HG03469 (cell line): ENCODE results near the gene IER3IP1.
"Not testable (repeated sequence)": the region's sequence is repeated elsewhere in the genome, so short reads cannot be mapped to it uniquely, and the experiment has no call there.

Experiments used
- ATAC-seq: cut with Tn5 transposase; IDR thresholded peaks from one replicate; pipeline ENCODE4 v1.9.1; 2021; ENCODE audit warnings: mild to moderate bottlenecking, moderate library complexity, moderate number of reproducible peaks; ENCODE audit not compliant: unreplicated experiment

Gene IER3IP1

DNA sequence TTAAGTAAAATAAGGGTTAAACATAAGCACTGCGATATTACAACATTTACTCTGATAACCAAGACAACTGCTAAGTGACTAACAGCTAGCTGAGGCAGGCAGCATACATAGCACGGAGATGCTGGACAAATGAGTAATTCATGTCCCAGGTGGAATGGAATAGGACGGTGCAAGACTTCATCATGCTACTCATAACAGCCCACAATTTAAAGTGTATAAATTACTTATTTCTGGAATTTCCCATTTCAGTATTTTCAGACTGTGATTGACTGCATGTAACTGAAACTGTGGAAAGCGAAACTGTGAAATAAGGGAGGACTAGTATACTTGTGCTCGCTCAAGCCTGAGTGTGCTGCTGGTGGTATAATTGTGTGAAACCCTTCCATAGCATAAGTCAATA is 12.9 kb downstream of the IER3IP1 start:
- ATAC-seq: peak; percentile 72

- no peak for ATAC-seq
These were observed 15.9 kb downstream of the IER3IP1 start for GRCh38 chr18:47160256-47160655.

GRCh38 chr18:47158404-47158803 is 17.8 kb downstream of the IER3IP1 start:
- ATAC-seq: not testable (repeated sequence)

DNA sequence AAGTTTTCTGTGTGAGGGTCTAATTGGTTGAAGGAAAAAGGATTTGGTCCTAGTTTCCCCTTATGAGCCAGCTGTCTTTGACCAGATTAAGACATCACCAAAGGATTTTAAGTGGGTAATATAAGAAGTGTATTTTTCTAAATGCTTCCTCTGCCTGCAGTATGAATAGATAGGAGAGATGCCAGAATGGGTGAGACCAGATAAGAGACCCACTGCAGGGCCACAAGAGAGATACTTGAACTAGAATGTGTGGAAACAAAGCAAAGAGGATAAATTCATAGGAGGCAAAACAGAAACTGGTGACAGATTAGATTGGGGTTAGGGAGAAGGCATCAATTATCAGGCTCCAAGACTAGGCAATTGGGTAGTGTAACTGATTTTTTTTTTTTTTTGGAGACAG is 24.7 kb downstream of the IER3IP1 start:
- no peak for ATAC-seq

DNA sequence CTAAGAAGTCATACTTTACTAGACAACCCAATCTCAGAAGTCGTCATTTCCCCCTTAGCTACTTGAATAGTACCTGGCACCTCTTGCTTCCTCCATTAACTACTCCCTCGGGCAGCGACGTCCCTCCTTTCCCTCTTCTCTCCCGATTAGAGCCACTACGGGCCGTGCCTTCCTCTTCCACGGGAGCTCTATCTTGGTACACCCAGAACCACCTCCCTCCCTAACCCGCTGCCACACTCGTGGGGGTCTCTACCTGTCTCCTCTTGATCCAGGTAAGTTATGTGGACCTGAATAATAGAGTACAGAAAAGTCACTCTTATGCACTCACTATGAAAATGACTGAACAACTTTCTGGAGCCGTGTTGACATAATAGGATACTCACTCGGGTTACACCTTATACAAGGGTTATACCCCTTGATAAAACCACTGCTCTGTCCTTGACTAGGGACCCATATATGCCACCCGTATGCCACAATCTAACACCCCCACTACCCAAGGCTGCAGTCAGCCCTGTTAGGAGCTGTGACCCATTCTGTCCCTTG is 25.3 kb downstream of the IER3IP1 start:
- ATAC-seq: peak; percentile 5

DNA sequence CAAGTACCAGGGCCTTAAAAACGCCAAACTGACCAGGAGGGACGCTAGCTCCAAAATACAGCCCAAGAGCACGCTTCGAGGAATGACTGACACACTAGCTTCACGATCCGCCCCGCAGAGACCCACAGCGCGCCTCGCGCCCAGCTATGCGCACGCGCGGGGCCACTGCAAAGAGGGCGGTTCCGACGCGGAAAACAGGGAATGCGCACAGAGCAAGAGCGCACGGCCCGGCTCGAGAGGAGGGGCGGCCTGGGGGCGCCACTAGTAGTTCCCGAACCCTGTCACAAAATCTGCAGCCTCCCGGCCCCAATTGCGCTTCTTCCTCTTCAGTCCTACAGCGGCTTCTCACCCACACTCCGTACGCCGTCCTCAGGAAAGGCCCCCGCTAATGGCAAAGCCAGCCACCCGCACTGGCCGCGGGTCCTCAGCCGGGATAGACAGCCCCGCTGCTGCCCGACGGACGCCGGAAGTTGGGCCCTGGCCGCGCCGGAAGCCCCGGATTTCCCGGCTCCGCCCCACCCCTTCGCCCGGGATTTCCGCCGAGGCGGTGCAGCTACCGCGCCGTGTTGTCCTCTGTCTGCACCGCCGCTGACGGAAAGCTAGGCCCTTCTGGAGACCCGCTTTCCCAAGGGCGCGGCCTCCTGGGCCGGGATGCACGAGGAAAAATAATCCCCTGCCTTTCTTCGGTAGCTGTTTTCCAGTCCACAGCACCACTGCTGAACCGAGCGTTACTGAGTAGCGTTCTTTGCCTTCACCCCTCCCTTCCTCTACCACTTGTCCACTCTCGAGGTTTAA is 25.9 kb downstream of the IER3IP1 start, which contains the start of gene HDHD2:
TSS of gene HDHD2 (minus strand) at position 472 of the 795 bp plus-strand sequence. CDS start 14,061 bp downstream, outside the sequence.
- ATAC-seq: peak; percentile 72

DNA sequence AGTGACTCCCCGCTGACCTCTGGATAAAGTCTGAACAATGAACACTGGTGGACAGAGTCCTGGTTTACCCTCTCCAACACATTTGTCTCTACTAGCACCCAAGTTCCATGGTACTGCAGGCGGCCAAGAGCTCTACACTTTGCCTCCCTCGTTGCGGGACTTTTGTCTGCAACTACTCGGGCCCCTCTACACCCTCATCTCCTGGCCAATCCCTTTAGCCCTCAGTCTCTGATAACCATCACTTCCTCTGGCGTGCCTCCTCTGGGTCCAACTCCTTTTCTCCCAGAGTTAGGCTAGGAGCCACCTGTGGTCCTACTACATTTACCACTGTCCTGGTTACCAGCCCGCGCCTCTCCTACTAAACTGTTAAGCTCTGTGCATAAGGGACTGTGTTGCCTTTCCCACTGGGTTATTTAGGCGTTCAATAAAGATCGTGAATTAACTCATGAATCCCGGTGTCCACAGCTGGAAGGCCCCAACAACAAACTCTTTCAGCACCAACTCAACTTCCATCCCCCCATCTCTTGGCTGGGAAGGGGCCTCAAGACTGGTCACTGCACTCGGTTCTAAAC is 26.6 kb downstream of the IER3IP1 start:
- ATAC-seq: no peak

DNA sequence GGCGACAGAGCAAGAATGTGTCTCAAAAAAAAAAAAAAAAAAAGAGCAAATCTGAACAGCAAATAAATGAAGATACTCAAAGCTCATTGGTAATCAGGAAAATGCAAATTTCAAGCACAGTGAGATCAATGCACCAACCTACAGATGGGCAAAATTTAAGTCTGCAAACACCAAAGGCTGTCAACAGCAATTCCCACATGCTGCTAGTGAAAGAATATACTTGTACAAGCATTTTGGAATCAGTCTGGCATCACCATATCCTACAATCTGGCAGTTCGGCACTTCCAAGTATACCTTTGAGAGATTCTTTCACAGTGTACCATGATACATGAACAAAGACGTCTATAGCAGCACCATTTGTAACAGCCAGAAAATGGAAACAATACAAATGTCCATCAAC is 30.0 kb downstream of the IER3IP1 start:
- ATAC-seq: no peak

DNA sequence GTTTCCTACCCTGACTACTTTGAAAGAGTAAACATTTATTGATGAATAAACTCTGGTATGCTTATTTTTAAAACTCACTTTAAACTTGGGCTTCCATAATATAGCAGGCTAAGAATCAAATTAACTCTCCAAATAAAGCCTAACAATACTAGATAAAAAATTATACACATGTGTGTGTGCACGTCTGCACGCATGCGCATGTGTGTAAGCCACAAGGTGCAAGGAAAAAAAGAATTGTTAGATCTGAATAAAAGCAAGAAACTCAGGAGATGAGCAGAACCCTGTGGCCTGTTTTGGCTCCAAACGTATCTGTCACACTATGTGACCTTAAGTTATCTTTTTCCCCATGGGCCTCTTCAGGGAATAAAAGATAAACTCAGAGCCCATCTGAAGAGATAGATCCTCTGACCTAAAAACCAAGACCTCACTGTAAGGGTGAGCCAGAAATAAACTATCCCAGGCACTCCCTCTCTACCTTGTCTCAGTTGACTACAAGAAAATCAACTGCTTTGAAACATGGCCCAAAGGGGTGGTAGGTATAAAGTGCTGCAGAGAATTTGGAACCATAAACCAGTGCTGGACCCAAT is 32.2 kb downstream of the IER3IP1 start:
- no peak for ATAC-seq

GRCh38 chr18:47143153-47143552 is 33.0 kb downstream of the IER3IP1 start:
- no peak for ATAC-seq

- no peak for ATAC-seq
These were observed 34.9 kb downstream of the IER3IP1 start for GRCh38 chr18:47141289-47141688.

- no peak for ATAC-seq
These were observed 55.0 kb downstream of the IER3IP1 start for GRCh38 chr18:47121146-47121545.

DNA sequence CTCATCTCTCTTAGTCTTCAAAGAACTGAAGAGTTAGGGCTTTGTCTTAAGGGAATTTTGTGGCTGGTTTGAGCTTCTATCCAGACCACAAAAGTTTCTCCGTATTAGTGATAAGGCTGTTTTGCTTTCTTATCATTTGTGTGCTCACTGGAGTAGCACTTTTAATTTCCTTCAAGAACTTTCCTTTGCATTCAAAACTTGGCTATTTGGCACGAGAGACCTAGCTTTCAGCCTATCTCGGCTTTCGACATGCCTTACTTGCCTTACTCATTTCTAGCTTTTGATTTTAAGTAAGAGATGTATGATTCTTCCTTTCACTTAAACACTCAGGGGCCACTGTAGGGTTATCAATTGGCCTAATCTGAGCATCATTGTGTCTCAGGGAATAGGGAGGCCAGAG is 55.7 kb downstream of the IER3IP1 start:
- ATAC-seq: peak; percentile 75

- ATAC-seq: no peak
These were observed 57.2 kb downstream of the IER3IP1 start for GRCh38 chr18:47118981-47119380.

DNA sequence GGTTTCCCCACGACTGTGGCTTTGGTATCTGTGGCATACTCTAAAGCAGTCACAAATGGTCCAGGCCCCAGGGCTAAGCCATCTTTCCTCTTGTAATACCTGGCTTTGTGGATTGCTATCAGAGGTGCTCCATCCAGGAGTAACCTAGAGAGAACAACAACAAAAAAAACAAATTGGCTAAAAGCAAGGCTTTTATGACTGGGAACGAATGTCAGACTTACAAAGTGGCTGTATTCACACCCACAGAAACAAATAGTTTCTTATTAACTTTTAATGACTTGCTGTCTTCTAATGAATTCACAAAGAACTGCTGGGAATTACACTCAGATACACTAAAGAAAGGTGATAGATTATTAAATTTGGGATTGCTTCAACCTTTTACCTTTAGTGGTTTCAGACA is 61.0 kb downstream of the IER3IP1 start:
- ATAC-seq: no peak

GRCh38 chr18:47113796-47114540 is 62.2 kb downstream of the IER3IP1 start:
- no peak for ATAC-seq

- no peak for ATAC-seq
These were observed 65.5 kb downstream of the IER3IP1 start for GRCh38 chr18:47110492-47111274.

GRCh38 chr18:47109720-47110119 is 66.4 kb downstream of the IER3IP1 start:
- no peak for ATAC-seq

- no peak for ATAC-seq
These were observed 67.2 kb downstream of the IER3IP1 start for GRCh38 chr18:47108998-47109405.

DNA sequence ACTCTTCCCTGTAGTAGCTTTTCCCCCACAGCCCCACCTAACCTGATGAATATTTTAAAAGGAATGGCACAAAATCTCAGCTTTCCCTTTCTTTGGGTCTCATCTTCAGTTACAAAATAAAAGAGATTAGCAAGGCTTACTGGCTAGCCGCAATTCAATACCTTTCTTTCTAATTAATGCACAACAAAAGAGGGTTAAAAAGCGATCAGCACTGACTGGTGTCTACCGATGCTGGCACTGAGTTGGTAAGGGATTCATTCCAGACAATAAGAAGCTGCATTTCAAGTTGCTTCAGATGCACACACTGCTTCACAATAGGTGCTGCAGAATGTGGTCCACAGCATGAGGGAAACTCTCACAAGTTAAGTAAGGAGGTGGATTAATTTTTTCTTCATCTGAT is 67.8 kb downstream of the IER3IP1 start:
- no peak for ATAC-seq
